Measurements from ENCODE around the gene TLL1.

Gene TLL1

GRCh38 chr4:165965503-165965902 lies 92.5 kb downstream of the TLL1 start:
- TF ChIP-seq EZH2 (optimal IDR thresholded peaks at IDR 0.05; ENCODE audit: low read depth, low read length): no peak
- TF ChIP-seq CTCF (IDR thresholded peaks at IDR 0.05; ENCODE audit: low read length): no peak
- TF ChIP-seq EZH2phosphoT487 (IDR thresholded peaks at IDR 0.05; ENCODE audit: low read length): no peak
- H3K9me2 ChIP-seq (replicated peaks; ENCODE audit: insufficient read depth, low read length): no peaks in the 10 kb centered on the region
- H3K9me3 ChIP-seq (replicated peaks; ENCODE audit: insufficient read depth, low read length): no peaks in the 10 kb centered on the region
- no peak overlapping the region for H3K4me2 ChIP-seq (ENCODE audit: low read depth, low read length)
- no peak overlapping the region for H3K27ac ChIP-seq (ENCODE audit: low read length)
- no peaks in the 10 kb centered on the region for H3K4me1 ChIP-seq (ENCODE audit: low read length)
- no peaks in the 10 kb centered on the region for H4K20me1 ChIP-seq (ENCODE audit: insufficient read depth, low read length)
- H3K79me2 ChIP-seq (ENCODE audit: low read length): no peaks in the 10 kb centered on the region
- H3K4me3 ChIP-seq (ENCODE audit: low read length): no peak overlapping the region
- no peaks in the 10 kb centered on the region for H3K36me3 ChIP-seq (replicated peaks; ENCODE audit: insufficient read depth, low read length)
- no peaks in the 10 kb centered on the region for H3F3A ChIP-seq (ENCODE audit: insufficient read depth, low read length)
- no peak overlapping the region for H2AFZ ChIP-seq (ENCODE audit: low read length)
- H3K27me3 ChIP-seq (replicated peaks; ENCODE audit: insufficient read depth, low read length): no peaks in the 10 kb centered on the region
- no peak overlapping the region for H3K9ac ChIP-seq (ENCODE audit: low read length)
- DNase-seq: no peak

GRCh38 chr4:165966833-165967232 lies 93.8 kb downstream of the TLL1 start:
- no peaks in the 10 kb centered on the region for H3F3A ChIP-seq (ENCODE audit: insufficient read depth, low read length)
- H3K4me1 ChIP-seq (ENCODE audit: low read length): no peaks in the 10 kb centered on the region
- no peaks in the 10 kb centered on the region for H3K9me3 ChIP-seq (replicated peaks; ENCODE audit: insufficient read depth, low read length)
- no peak overlapping the region for H3K4me3 ChIP-seq (ENCODE audit: low read length)
- no peaks in the 10 kb centered on the region for H3K27me3 ChIP-seq (replicated peaks; ENCODE audit: insufficient read depth, low read length)
- no peaks in the 10 kb centered on the region for H3K36me3 ChIP-seq (replicated peaks; ENCODE audit: insufficient read depth, low read length)
- H3K79me2 ChIP-seq (ENCODE audit: low read length): no peaks in the 10 kb centered on the region
- no peak overlapping the region for H2AFZ ChIP-seq (ENCODE audit: low read length)
- no peak overlapping the region for H3K4me2 ChIP-seq (ENCODE audit: low read depth, low read length)
- H3K9me2 ChIP-seq (replicated peaks; ENCODE audit: insufficient read depth, low read length): no peaks in the 10 kb centered on the region
- no peak overlapping the region for H3K9ac ChIP-seq (ENCODE audit: low read length)
- H3K27ac ChIP-seq (ENCODE audit: low read length): no peak overlapping the region
- no peak for DNase-seq
- TF ChIP-seq EZH2 (optimal IDR thresholded peaks at IDR 0.05; ENCODE audit: low read depth, low read length): no peak
- no peak for TF ChIP-seq EZH2phosphoT487 (IDR thresholded peaks at IDR 0.05; ENCODE audit: low read length)
- no peak for TF ChIP-seq CTCF (IDR thresholded peaks at IDR 0.05; ENCODE audit: low read length)
- no peaks in the 10 kb centered on the region for H4K20me1 ChIP-seq (ENCODE audit: insufficient read depth, low read length)

GRCh38 chr4:165967486-165967885 lies 94.4 kb downstream of the TLL1 start:
- no peak for DNase-seq
- Histone ChIP-seq H3K27me3 (replicated peaks; ENCODE audit: insufficient read depth, low read length) (no peaks in the 10 kb centered on the region), H3K36me3 (replicated peaks; ENCODE audit: insufficient read depth, low read length) (no peaks in the 10 kb centered on the region), H3K4me2 (ENCODE audit: low read depth, low read length) (no peak overlapping the region), H3K9me3 (replicated peaks; ENCODE audit: insufficient read depth, low read length) (no peaks in the 10 kb centered on the region), H3K4me1 (ENCODE audit: low read length) (no peaks in the 10 kb centered on the region), H4K20me1 (ENCODE audit: insufficient read depth, low read length) (no peaks in the 10 kb centered on the region), H3K4me3 (ENCODE audit: low read length) (no peak overlapping the region), H2AFZ (ENCODE audit: low read length) (no peak overlapping the region), H3K27ac (ENCODE audit: low read length) (no peak overlapping the region), H3K9me2 (replicated peaks; ENCODE audit: insufficient read depth, low read length) (no peaks in the 10 kb centered on the region), H3F3A (ENCODE audit: insufficient read depth, low read length) (no peaks in the 10 kb centered on the region), H3K9ac (ENCODE audit: low read length) (no peak overlapping the region), H3K79me2 (ENCODE audit: low read length) (no peaks in the 10 kb centered on the region)
- TF ChIP-seq EZH2 (optimal IDR thresholded peaks at IDR 0.05; ENCODE audit: low read depth, low read length): no peak
- no peak for TF ChIP-seq EZH2phosphoT487 (IDR thresholded peaks at IDR 0.05; ENCODE audit: low read length)
- TF ChIP-seq CTCF (IDR thresholded peaks at IDR 0.05; ENCODE audit: low read length): no peak

Data from MM.1S (cell line).